HG03097 (cell line): Measurements from ENCODE around the gene EIF1B.
"Not testable (repeated sequence)": the region's sequence is repeated elsewhere in the genome, so short reads cannot be mapped to it uniquely, and the experiment has no call there.

Experiments
- ATAC-seq: cut with Tn5 transposase; IDR thresholded peaks from one replicate; pipeline ENCODE4 v1.9.1; 2021; ENCODE audit not compliant: unreplicated experiment, low FRiP score

The EIF1B gene

GRCh38 chr3:40309418-40309924 is at the start of gene EIF1B:
TSS of gene EIF1B (plus strand) at chr3:40309707. CDS start at chr3:40309942, 235 bp downstream.
- ATAC-seq = peak; percentile 91

- no peak for ATAC-seq
These were observed 47.2 kb upstream of the EIF1B start for GRCh38 chr3:40262331-40262730.

GRCh38 chr3:40264451-40264850 is 45.1 kb upstream of the EIF1B start:
- no peak for ATAC-seq

- no peak for ATAC-seq
These were observed 44.3 kb upstream of the EIF1B start for GRCh38 chr3:40265181-40265580.

- ATAC-seq = no peak
These were observed 41.4 kb upstream of the EIF1B start for GRCh38 chr3:40267937-40268724.

GRCh38 chr3:40268802-40269524 is 40.5 kb upstream of the EIF1B start:
- ATAC-seq = no peak

GRCh38 chr3:40278791-40279190 is 30.7 kb upstream of the EIF1B start:
- ATAC-seq = no peak

- ATAC-seq = no peak
These were observed 27.5 kb upstream of the EIF1B start for GRCh38 chr3:40281995-40282394.

GRCh38 chr3:40283057-40283456 is 26.4 kb upstream of the EIF1B start:
- ATAC-seq = not testable (repeated sequence)

GRCh38 chr3:40287248-40287647 is 22.3 kb upstream of the EIF1B start:
- ATAC-seq = no peak

- no peak for ATAC-seq
These were observed 19.1 kb upstream of the EIF1B start for GRCh38 chr3:40290396-40290795.

- no peak for ATAC-seq
These were observed 18.0 kb upstream of the EIF1B start for GRCh38 chr3:40291471-40291870.

- ATAC-seq = no peak
These were observed 16.7 kb upstream of the EIF1B start for GRCh38 chr3:40292637-40293349.

GRCh38 chr3:40294434-40294833 is 15.1 kb upstream of the EIF1B start:
- no peak for ATAC-seq

- no peak for ATAC-seq
These were observed 11.4 kb upstream of the EIF1B start for GRCh38 chr3:40298075-40298474.

GRCh38 chr3:40299130-40299720 is 10.3 kb upstream of the EIF1B start:
- ATAC-seq = no peak

GRCh38 chr3:40299721-40300335 is 9.7 kb upstream of the EIF1B start:
- ATAC-seq = no peak

- ATAC-seq = no peak
These were observed 6.7 kb upstream of the EIF1B start for GRCh38 chr3:40302784-40303183.

GRCh38 chr3:40304352-40304751 is 5.2 kb upstream of the EIF1B start:
- ATAC-seq = no peak

- ATAC-seq = no peak
These were observed 3.2 kb upstream of the EIF1B start for GRCh38 chr3:40306336-40306735.
